T-cell (primary cell): ENCODE data around the gene EXOC4. TPM values are rescaled to one million over a fixed set of nuclear protein-coding genes. Genes with fewer than 3 reads are reported as not detected.

Source experiments
- ATAC-seq, 4 experiments: fragments of 200-7000 bp in 3 of 4; fragments of 150-1000 bp in 1 of 4; cut with Tn5 transposase; replicated peaks in 1 of 4; 1 replicate in 3 of 4; 2 replicates in 1 of 4; pipeline ENCODE4 v1.10.0; 2021; ENCODE audit warnings: moderate library complexity in 3 of 4, mild to moderate bottlenecking in 2 of 4, moderate number of reproducible peaks in 1 of 4
- CTCF ChIA-PET, 2 donors: fragments of 300-600 bp; sonication (Branson Sonifier 250); formaldehyde crosslinking; loops; one replicate each; lab custom pipeline; 2022; ENCODE audit warnings: antibody characterized with exemption in 2 of 2; lab: Charles Lee
- POLR2A ChIA-PET, 2 donors: fragments of 300-600 bp; sonication (Branson Sonifier 250); formaldehyde crosslinking; loops; one replicate each; lab custom pipeline; 2022; ENCODE audit warnings: antibody characterized with exemption in 2 of 2; lab: Charles Lee
- DNase-seq, 35 experiments: peaks; one replicate each; pipeline versions ENCODE4 v3.0.0 to v3.0.0-alpha.2; 2013 to 2023
- H3K27ac ChIP-seq: one replicate; pipeline ENCODE4 v1.5.1; 2013; ENCODE audit warnings: low read length
- H3K27me3 ChIP-seq, 2 experiments: replicated peaks in 1 of 2; 1 replicate in 1 of 2; 2 replicates in 1 of 2; pipeline versions ENCODE4 v1.6.1 to v1.7.0; 2013; ENCODE audit warnings: low read length in 1 of 2, mixed read lengths in 1 of 2; ENCODE audit not compliant: control insufficient read depth in 2 of 2, insufficient read depth in 2 of 2; ENCODE audit errors: extremely low read depth in 1 of 2
- H3K36me3 ChIP-seq, 2 donors: 1 replicate in 1 of 2; 2 replicates in 1 of 2; pipeline versions ENCODE4 v1.6.1 to v1.7.0; 2013; ENCODE audit warnings: low read length in 1 of 2; ENCODE audit not compliant: control insufficient read depth in 2 of 2, insufficient read depth in 1 of 2; ENCODE audit errors: extremely low read depth in 1 of 2
- H3K4me1 ChIP-seq, 2 experiments: 1 replicate in 1 of 2; 2 replicates in 1 of 2; pipeline versions ENCODE4 v1.6.1 to v1.7.0; 2013; ENCODE audit warnings: low read length in 2 of 2, mixed read lengths in 1 of 2; ENCODE audit not compliant: insufficient read depth in 2 of 2, control insufficient read depth in 1 of 2; ENCODE audit errors: extremely low read depth in 1 of 2
- H3K4me3 ChIP-seq, 2 donors: 1 replicate in 1 of 2; 2 replicates in 1 of 2; pipeline versions ENCODE4 v1.5.1 to v1.7.0; 2013; ENCODE audit warnings: mild to moderate bottlenecking in 2 of 2, low read length in 1 of 2, moderate library complexity in 1 of 2; ENCODE audit not compliant: control insufficient read depth in 1 of 2; ENCODE audit errors: extremely low read depth in 1 of 2
- H3K9me3 ChIP-seq: 2 replicates; pipeline ENCODE4 v1.7.0; 2013
- H3K27ac Mint-ChIP-seq, 2 donors: one replicate each; pipeline ENCODE4 v1.8.0; 2020 to 2021; ENCODE audit warnings: mild to moderate bottlenecking in 2 of 2, mixed read lengths in 2 of 2
- H3K27me3 Mint-ChIP-seq, 2 donors: one replicate each; pipeline ENCODE4 v1.8.0; 2021 to 2022; ENCODE audit warnings: mixed read lengths in 2 of 2
- H3K36me3 Mint-ChIP-seq: one replicate; pipeline ENCODE4 v1.8.0; 2021; ENCODE audit warnings: mixed read lengths
- H3K4me1 Mint-ChIP-seq, 3 donors: one replicate each; pipeline ENCODE4 v1.8.0; 2020 to 2022; ENCODE audit warnings: mixed read lengths in 3 of 3, mild to moderate bottlenecking in 1 of 3
- H3K4me3 Mint-ChIP-seq, 3 donors: one replicate each; pipeline ENCODE4 v1.8.0; 2020 to 2022; ENCODE audit warnings: mild to moderate bottlenecking in 3 of 3, mixed read lengths in 3 of 3, moderate library complexity in 3 of 3
- H3K9me3 Mint-ChIP-seq, 3 donors: one replicate each; pipeline ENCODE4 v1.8.0; 2020 to 2022; ENCODE audit warnings: mixed read lengths in 3 of 3
- WGBS: methylation state at CpG from one replicate; pipeline ENCODE4 v1.1.5; 2013; ENCODE audit warnings: missing lambda C conversion rate; ENCODE audit not compliant: insufficient coverage; 5-methylcytosine and 5-hydroxymethylcytosine counted together
- total RNA-seq, 35 experiments: library from RNA in 6 of 35; stranded (reverse) in 6 of 35; fragments of 120-200 nt in 1 of 35; gene quantifications; one replicate each; pipeline versions ENCODE4 v1.2.1 to v1.2.4 and lab custom pipeline; 2013 to 2026

The EXOC4 gene
- total RNA-seq, 5 donors from 2014 or later (not counting 1 experiment from before 2014, with no cell fraction given), result 58.2 to 108 (median 64.8) TPM

GRCh38 chr7:133353775-133354174 is 100.9 kb downstream of the EXOC4 start:
- no peak overlapping the region for H3K27ac ChIP-seq
- no peak overlapping the region for H3K4me3 ChIP-seq
- H3K9me3 Mint-ChIP-seq, result peaks cover 19 to 40% (median 22%) of the 10 kb centered on the region in 3 donors
- H3K4me1 Mint-ChIP-seq, result peaks cover 2 to 24% (median 10%) of the 10 kb centered on the region in 3 donors
- peaks cover 4% of the 10 kb centered on the region for H3K9me3 ChIP-seq
- no peaks in the 10 kb centered on the region for H3K4me1 ChIP-seq
- H3K27me3 ChIP-seq, result no peaks in the 10 kb centered on the region
- WGBS, result no CpG with 5 or more reads among the region's 1 CpG
- ChIA-PET POLR2A (interaction anchor here in 1 of 2 donors (0.6 kb wide), 1 partner anchor 1387 kb away, joined by 3 read pairs; no protein-coding TSS in a partner anchor), CTCF (no interaction called here)
- no peaks in the 10 kb centered on the region for H3K27me3 Mint-ChIP-seq
- DNase-seq (no peak), ATAC-seq (no peak)
- H3K27ac Mint-ChIP-seq, result no peak overlapping the region
- H3K36me3 Mint-ChIP-seq, result peaks cover 75% of the 10 kb centered on the region
- H3K4me3 Mint-ChIP-seq, result peak overlapping the region in 1 of 3 donors; percentile 41
- H3K36me3 ChIP-seq, result peaks cover 0 to 5% of the 10 kb centered on the region in 2 donors

- ChIA-PET POLR2A (no interaction called here), CTCF (no interaction called here)
- DNase-seq, result no peak
- peaks cover 4% of the 10 kb centered on the region for H3K9me3 ChIP-seq
- no peak overlapping the region for H3K4me3 Mint-ChIP-seq
- peaks cover 19 to 34% (median 19%) of the 10 kb centered on the region in 3 donors for H3K9me3 Mint-ChIP-seq
- H3K27ac Mint-ChIP-seq, result no peak overlapping the region
- peaks cover 0 to 5% of the 10 kb centered on the region in 2 donors for H3K36me3 ChIP-seq
- no peak for ATAC-seq
- H3K4me1 Mint-ChIP-seq, result peaks cover 2 to 24% (median 9%) of the 10 kb centered on the region in 3 donors
- peaks cover 68% of the 10 kb centered on the region for H3K36me3 Mint-ChIP-seq
- WGBS, result 100% methylated on average over 2 of the region's 5 CpGs
- H3K4me3 ChIP-seq, result no peak overlapping the region
- no peak overlapping the region for H3K27ac ChIP-seq
- H3K27me3 ChIP-seq, result no peaks in the 10 kb centered on the region
- no peaks in the 10 kb centered on the region for H3K4me1 ChIP-seq
- no peaks in the 10 kb centered on the region for H3K27me3 Mint-ChIP-seq
These were observed 101.9 kb downstream of the EXOC4 start for GRCh38 chr7:133354546-133355324.

- peaks cover 2 to 24% (median 6%) of the 10 kb centered on the region in 3 donors for H3K4me1 Mint-ChIP-seq
- Histone ChIP-seq H3K27ac (no peak overlapping the region), H3K27me3 (no peaks in the 10 kb centered on the region), H3K9me3 (peaks cover 4% of the 10 kb centered on the region), H3K36me3 (peaks cover 0 to 5% of the 10 kb centered on the region in 2 donors), H3K4me3 (no peak overlapping the region), H3K4me1 (no peaks in the 10 kb centered on the region)
- no peak for ATAC-seq
- DNase-seq, result no peak
- peaks cover 15 to 28% (median 19%) of the 10 kb centered on the region in 3 donors for H3K9me3 Mint-ChIP-seq
- peaks cover 66% of the 10 kb centered on the region for H3K36me3 Mint-ChIP-seq
- no peak overlapping the region for H3K27ac Mint-ChIP-seq
- no peak overlapping the region for H3K4me3 Mint-ChIP-seq
- CTCF ChIA-PET, result no interaction called here
- no CpG with 5 or more reads among the region's 3 CpGs for WGBS
- H3K27me3 Mint-ChIP-seq, result no peaks in the 10 kb centered on the region
- POLR2A ChIA-PET, result no interaction called here
These were observed 102.4 kb downstream of the EXOC4 start for GRCh38 chr7:133355325-133355708.

GRCh38 chr7:133355822-133356221 is 102.9 kb downstream of the EXOC4 start:
- H3K9me3 ChIP-seq, result peaks cover 4% of the 10 kb centered on the region
- no CpG with 5 or more reads among the region's 3 CpGs for WGBS
- H3K27ac ChIP-seq, result no peak overlapping the region
- no peaks in the 10 kb centered on the region for H3K27me3 ChIP-seq
- no peaks in the 10 kb centered on the region for H3K4me1 ChIP-seq
- no peak for ATAC-seq
- no peak overlapping the region for H3K4me3 ChIP-seq
- no peaks in the 10 kb centered on the region for H3K27me3 Mint-ChIP-seq
- CTCF ChIA-PET, result no interaction called here
- POLR2A ChIA-PET, result no interaction called here
- peaks cover 0 to 5% of the 10 kb centered on the region in 2 donors for H3K36me3 ChIP-seq
- peaks cover 67% of the 10 kb centered on the region for H3K36me3 Mint-ChIP-seq
- no peak overlapping the region for H3K4me3 Mint-ChIP-seq
- no peak for DNase-seq
- peaks cover 14 to 25% (median 19%) of the 10 kb centered on the region in 3 donors for H3K9me3 Mint-ChIP-seq
- H3K27ac Mint-ChIP-seq, result no peak overlapping the region
- peaks cover 2 to 24% (median 4%) of the 10 kb centered on the region in 3 donors for H3K4me1 Mint-ChIP-seq

GRCh38 chr7:133358708-133359107 is 105.8 kb downstream of the EXOC4 start:
- Histone ChIP-seq H3K4me3 (no peak overlapping the region), H3K36me3 (peaks cover 0 to 5% of the 10 kb centered on the region in 2 donors), H3K9me3 (no peaks in the 10 kb centered on the region), H3K27ac (no peak overlapping the region), H3K27me3 (no peaks in the 10 kb centered on the region), H3K4me1 (no peaks in the 10 kb centered on the region)
- Mint-ChIP-seq H3K4me3 (no peak overlapping the region), H3K27ac (no peak overlapping the region), H3K4me1 (peaks cover 0 to 15% (median 2%) of the 10 kb centered on the region in 3 donors), H3K27me3 (no peaks in the 10 kb centered on the region), H3K36me3 (peaks cover 62% of the 10 kb centered on the region), H3K9me3 (peaks cover under 1 to 7% (median 7%) of the 10 kb centered on the region in 3 donors)
- no peak for ATAC-seq
- no peak for DNase-seq
- no CpG with 5 or more reads among the region's 3 CpGs for WGBS
- POLR2A ChIA-PET, result no interaction called here
- CTCF ChIA-PET, result no interaction called here

- Mint-ChIP-seq H3K27ac (no peak overlapping the region), H3K4me1 (peaks cover 2 to 8% (median 3%) of the 10 kb centered on the region in 3 donors), H3K36me3 (peaks cover 55% of the 10 kb centered on the region), H3K4me3 (no peak overlapping the region), H3K27me3 (no peaks in the 10 kb centered on the region), H3K9me3 (peaks cover 0 to 3% (median 0%) of the 10 kb centered on the region in 3 donors)
- Histone ChIP-seq H3K36me3 (peaks cover 0 to 5% of the 10 kb centered on the region in 2 donors), H3K27me3 (no peaks in the 10 kb centered on the region), H3K9me3 (no peaks in the 10 kb centered on the region), H3K27ac (no peak overlapping the region), H3K4me1 (no peaks in the 10 kb centered on the region), H3K4me3 (no peak overlapping the region)
- ChIA-PET CTCF (no interaction called here), POLR2A (no interaction called here)
- DNase-seq, result no peak
- no peak for ATAC-seq
These were observed 106.6 kb downstream of the EXOC4 start for GRCh38 chr7:133359449-133359848.
